ENCODE data around the gene TNFRSF1B. TPM values are rescaled to one million over a fixed set of nuclear protein-coding genes. Genes with fewer than 3 reads are reported as not detected.

The TNFRSF1B gene
- total and polyA plus RNA-seq, 9 of the 15 experiments (the other 6 are each of a cell fraction or from before 2014, with no cell fraction given), result 8.8 to 91.3 (median 36.0) TPM

- TF ChIP-seq GMEB1 (CRISPR knock-in tag; IDR thresholded peaks at IDR 0.05) (no peak), ZNF655 (CRISPR knock-in tag; IDR thresholded peaks at IDR 0.05) (no peak), U2AF1 (optimal IDR thresholded peaks at IDR 0.05; ENCODE audit: low read depth, low read length) (no peak), THAP12 (CRISPR knock-in tag; IDR thresholded peaks at IDR 0.05) (no peak), USF2 (CRISPR knock-in tag; IDR thresholded peaks at IDR 0.05) (peak; percentile 1; the same call in 1 of the 2 replicates), THAP7 (CRISPR knock-in tag; IDR thresholded peaks at IDR 0.05) (no peak), HNRNPUL1 (IDR thresholded peaks at IDR 0.05; ENCODE audit: low read length) (no peak), ZZZ3 (IDR thresholded peaks at IDR 0.05) (no peak), ZNF77 (CRISPR knock-in tag; IDR thresholded peaks at IDR 0.05) (no peak), SAP30 (IDR thresholded peaks at IDR 0.05; ENCODE audit: borderline replicate concordance, insufficient read depth, low read depth, low read length, poor library complexity, severe bottlenecking) (no peak), TOE1 (IDR thresholded peaks at IDR 0.05; ENCODE audit: borderline replicate concordance) (no peak), TOE1 (CRISPR knock-in tag; IDR thresholded peaks at IDR 0.05; ENCODE audit: borderline replicate concordance, low read depth) (no peak), ZMIZ1 (IDR thresholded peaks at IDR 0.05; ENCODE audit: low read depth in 2 of 2, low read length in 2 of 2) (no peak), BDP1 (IDR thresholded peaks at IDR 0.05; ENCODE audit: insufficient read depth, insufficient read length) (no peak), STAG1 (CRISPR knock-in tag; IDR thresholded peaks at IDR 0.05; ENCODE audit: borderline replicate concordance) (0 out of 2 replicates have a peak, but pooled peaks have one; percentile 7)
Observed at GRCh38 chr1:12167493-12168429, 970 bp downstream of the TNFRSF1B start (continued).
